HepG2 (cell line): ENCODE measurements around the gene SRCIN1. TPM values are rescaled to one million over a fixed set of nuclear protein-coding genes. Genes with fewer than 3 reads are reported as not detected.

Source experiments
- DNMT3B ChIP-seq: conservative IDR thresholded peaks from 2 replicates; pipeline ENCODE4 v1.6.1; 2016; ENCODE audit warnings: missing biosample characterization, control low read depth
- DZIP1 ChIP-seq: sonication (generic); formaldehyde crosslinking; IDR thresholded peaks from 2 replicates; pipeline ENCODE4 v1.5.0; 2020; ENCODE audit warnings: mild to moderate bottlenecking, missing genetic modification reagents
- EED ChIP-seq: sonication (generic); formaldehyde crosslinking; IDR thresholded peaks from 2 replicates; pipeline ENCODE4 v1.5.0; 2020; ENCODE audit warnings: mild to moderate bottlenecking, missing genetic modification reagents
- HNF4A ChIP-seq: sonication (generic); formaldehyde crosslinking; IDR thresholded peaks from 2 replicates; pipeline ENCODE4 v1.4.0; 2020; ENCODE audit warnings: missing genetic modification reagents
- HOXA5 ChIP-seq: sonication (generic); formaldehyde crosslinking; IDR thresholded peaks from 2 replicates; pipeline ENCODE4 v1.4.0; 2020; ENCODE audit warnings: missing genetic modification reagents
- KDM1A ChIP-seq: IDR thresholded peaks from 2 replicates; pipeline ENCODE4 v1.6.1; 2016; ENCODE audit warnings: missing compliant biosample characterization
- MYC ChIP-seq: sonication (generic); formaldehyde crosslinking; IDR thresholded peaks from 2 replicates; pipeline ENCODE4 v1.9.0; 2021; ENCODE audit warnings: missing genetic modification reagents, borderline replicate concordance
- NFE2L2 ChIP-seq: fragments of 150-350 bp; IDR thresholded peaks from 2 replicates; pipeline ENCODE4 v1.6.1; 2014; ENCODE audit warnings: low read length
- PITX1 ChIP-seq: sonication (generic); formaldehyde crosslinking; IDR thresholded peaks from 2 replicates; pipeline ENCODE4 v1.5.1; 2020; ENCODE audit warnings: mild to moderate bottlenecking, missing genetic modification reagents
- RBM39 ChIP-seq: fragments of 200-400 bp; formaldehyde crosslinking; IDR thresholded peaks from one replicate; pipeline ENCODE4 v1.6.1; 2018; ENCODE audit warnings: antibody characterized with exemption, mild to moderate bottlenecking, low read depth, low read length; ENCODE audit not compliant: poor library complexity, severe bottlenecking
- SKI ChIP-seq: fragments of 450-650 bp; IDR thresholded peaks from one replicate; pipeline ENCODE4 v1.6.1; 2018; ENCODE audit warnings: mild to moderate bottlenecking; ENCODE audit not compliant: partially characterized antibody
- SP140L ChIP-seq: sonication (generic); formaldehyde crosslinking; IDR thresholded peaks from 2 replicates; pipeline ENCODE4 v1.4.0; 2020; ENCODE audit warnings: missing genetic modification reagents, borderline replicate concordance
- TMF1 ChIP-seq: sonication (generic); formaldehyde crosslinking; IDR thresholded peaks from 2 replicates; pipeline ENCODE4 v1.8.1; 2022; ENCODE audit warnings: low read depth, missing genetic modification reagents
- ZNF17 ChIP-seq: sonication (generic); formaldehyde crosslinking; IDR thresholded peaks from 2 replicates; pipeline ENCODE4 v1.5.0; 2020; ENCODE audit warnings: mild to moderate bottlenecking, missing genetic modification reagents
- ZNF337 ChIP-seq: sonication (generic); formaldehyde crosslinking; IDR thresholded peaks from 2 replicates; pipeline ENCODE4 v1.5.1; 2020; ENCODE audit warnings: missing genetic modification reagents, low read depth, mild to moderate bottlenecking, borderline replicate concordance
- ZNF550 ChIP-seq: sonication (generic); formaldehyde crosslinking; IDR thresholded peaks from 2 replicates; pipeline ENCODE4 v1.4.0; 2020; ENCODE audit warnings: mild to moderate bottlenecking, missing genetic modification reagents, borderline replicate concordance
- ZNF572 ChIP-seq: sonication (generic); formaldehyde crosslinking; IDR thresholded peaks from 2 replicates; pipeline ENCODE4 v1.5.1; 2020; ENCODE audit warnings: mild to moderate bottlenecking, missing genetic modification reagents
- ZNF580 ChIP-seq: IDR thresholded peaks from 2 replicates; pipeline ENCODE4 v1.6.1; 2016; ENCODE audit warnings: low read depth, borderline replicate concordance
- ZNF644 ChIP-seq: IDR thresholded peaks from 2 replicates; pipeline ENCODE4 v1.6.1; 2016; ENCODE audit warnings: low read depth
- ZNF777 ChIP-seq: sonication (generic); formaldehyde crosslinking; IDR thresholded peaks from 2 replicates; pipeline ENCODE4 v1.4.0; 2020; ENCODE audit warnings: missing genetic modification reagents
- ZNF878 ChIP-seq: sonication (generic); formaldehyde crosslinking; IDR thresholded peaks from 2 replicates; pipeline ENCODE4 v1.8.1; 2023; ENCODE audit warnings: mild to moderate bottlenecking, missing genetic modification reagents, moderate library complexity
- polyA plus RNA-seq, 8 experiments: library from polyadenylated mRNA; depleted of rRNA in 3 of 8; stranded (reverse) in 7 of 8; unstranded in 1 of 8; fragments of >200 nt; fragmentation: Illumina TruSeq in 4 of 8; extraction: Trizol in 4 of 8; gene quantifications; 2 replicates each; pipeline versions ENCODE4 v1.2.1 to v1.2.3, GENCODE V29; 2011 to 2016; ENCODE audit warnings: low read depth in 4 of 8, missing spikeins in 1 of 8, mixed read lengths in 1 of 8; ENCODE audit not compliant: insufficient read depth in 1 of 8
- total RNA-seq, 5 experiments: library from RNA; depleted of rRNA; stranded (reverse); fragments of >200 nt; fragmentation: Illumina TruSeq; extraction: Trizol; gene quantifications; 2 replicates each; pipeline ENCODE4 v1.2.3, GENCODE V29; 2016; ENCODE audit warnings: low read depth in 1 of 5
- TF ChIP-seq, protein P1 (sequence below): sonication (generic); formaldehyde crosslinking; IDR thresholded peaks from 2 replicates; pipeline ENCODE4 v1.4.0; 2020; ENCODE audit warnings: missing genetic modification reagents
- TF ChIP-seq, protein P2 (sequence below): sonication (generic); formaldehyde crosslinking; IDR thresholded peaks from 2 replicates; pipeline ENCODE4 v1.4.0; 2020; ENCODE audit warnings: missing genetic modification reagents
- TF ChIP-seq, protein P3 (sequence below): sonication (generic); formaldehyde crosslinking; IDR thresholded peaks from 2 replicates; pipeline ENCODE4 v1.4.0; 2020; ENCODE audit warnings: mild to moderate bottlenecking, missing genetic modification reagents

Gene SRCIN1
- total and polyA plus RNA-seq, 2 of the 13 experiments (the other 11 are each of a cell fraction or from before 2014, with no cell fraction given): 1.2 to 9.6 TPM

- TF ChIP-seq ZNF878 (CRISPR knock-in tag) (peak; percentile 89), ZNF644 (no peak), PITX1 (CRISPR knock-in tag) (peak; percentile 83; the same call in 1 of the 2 replicates), DNMT3B (CRISPR knock-in tag) (no peak), ZNF337 (CRISPR knock-in tag) (no peak), SP140L (CRISPR knock-in tag) (no peak), ZNF550 (no peak), DZIP1 (CRISPR knock-in tag) (no peak), HOXA5 (CRISPR knock-in tag) (no peak), RBM39 (no peak), HNF4A (CRISPR knock-in tag) (peak; percentile 76), ZNF777 (no peak), ZNF580 (CRISPR knock-in tag) (no peak), SKI (peak; percentile 22), ZNF572 (CRISPR knock-in tag) (no peak), TMF1 (CRISPR knock-in tag) (no peak), NFE2L2 (no peak), EED (no peak), MYC (CRISPR knock-in tag) (peak; percentile 66), ZNF17 (CRISPR knock-in tag) (no peak), KDM1A (CRISPR knock-in tag) (no peak)
- TF ChIP-seq, protein P1, sequence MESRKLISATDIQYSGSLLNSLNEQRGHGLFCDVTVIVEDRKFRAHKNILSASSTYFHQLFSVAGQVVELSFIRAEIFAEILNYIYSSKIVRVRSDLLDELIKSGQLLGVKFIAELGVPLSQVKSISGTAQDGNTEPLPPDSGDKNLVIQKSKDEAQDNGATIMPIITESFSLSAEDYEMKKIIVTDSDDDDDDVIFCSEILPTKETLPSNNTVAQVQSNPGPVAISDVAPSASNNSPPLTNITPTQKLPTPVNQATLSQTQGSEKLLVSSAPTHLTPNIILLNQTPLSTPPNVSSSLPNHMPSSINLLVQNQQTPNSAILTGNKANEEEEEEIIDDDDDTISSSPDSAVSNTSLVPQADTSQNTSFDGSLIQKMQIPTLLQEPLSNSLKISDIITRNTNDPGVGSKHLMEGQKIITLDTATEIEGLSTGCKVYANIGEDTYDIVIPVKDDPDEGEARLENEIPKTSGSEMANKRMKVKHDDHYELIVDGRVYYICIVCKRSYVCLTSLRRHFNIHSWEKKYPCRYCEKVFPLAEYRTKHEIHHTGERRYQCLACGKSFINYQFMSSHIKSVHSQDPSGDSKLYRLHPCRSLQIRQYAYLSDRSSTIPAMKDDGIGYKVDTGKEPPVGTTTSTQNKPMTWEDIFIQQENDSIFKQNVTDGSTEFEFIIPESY: no peak; the same call in 1 of the 2 replicates
- TF ChIP-seq, protein P2, sequence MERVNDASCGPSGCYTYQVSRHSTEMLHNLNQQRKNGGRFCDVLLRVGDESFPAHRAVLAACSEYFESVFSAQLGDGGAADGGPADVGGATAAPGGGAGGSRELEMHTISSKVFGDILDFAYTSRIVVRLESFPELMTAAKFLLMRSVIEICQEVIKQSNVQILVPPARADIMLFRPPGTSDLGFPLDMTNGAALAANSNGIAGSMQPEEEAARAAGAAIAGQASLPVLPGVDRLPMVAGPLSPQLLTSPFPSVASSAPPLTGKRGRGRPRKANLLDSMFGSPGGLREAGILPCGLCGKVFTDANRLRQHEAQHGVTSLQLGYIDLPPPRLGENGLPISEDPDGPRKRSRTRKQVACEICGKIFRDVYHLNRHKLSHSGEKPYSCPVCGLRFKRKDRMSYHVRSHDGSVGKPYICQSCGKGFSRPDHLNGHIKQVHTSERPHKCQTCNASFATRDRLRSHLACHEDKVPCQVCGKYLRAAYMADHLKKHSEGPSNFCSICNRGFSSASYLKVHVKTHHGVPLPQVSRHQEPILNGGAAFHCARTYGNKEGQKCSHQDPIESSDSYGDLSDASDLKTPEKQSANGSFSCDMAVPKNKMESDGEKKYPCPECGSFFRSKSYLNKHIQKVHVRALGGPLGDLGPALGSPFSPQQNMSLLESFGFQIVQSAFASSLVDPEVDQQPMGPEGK (CRISPR knock-in tag): peak; percentile 53; the same call in 1 of the 2 replicates
- TF ChIP-seq, protein P3, sequence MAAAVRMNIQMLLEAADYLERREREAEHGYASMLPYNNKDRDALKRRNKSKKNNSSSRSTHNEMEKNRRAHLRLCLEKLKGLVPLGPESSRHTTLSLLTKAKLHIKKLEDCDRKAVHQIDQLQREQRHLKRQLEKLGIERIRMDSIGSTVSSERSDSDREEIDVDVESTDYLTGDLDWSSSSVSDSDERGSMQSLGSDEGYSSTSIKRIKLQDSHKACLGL: peak; percentile 44; the same call in 1 of the 2 replicates
Observed at GRCh38 chr17:38617967-38618760, 12.4 kb upstream of the SRCIN1 start (continued).
